Endothelial cell of umbilical vein (primary cell): ENCODE measurements around the gene MMP1. TPM values are rescaled to one million over a fixed set of nuclear protein-coding genes. Genes with fewer than 3 reads are reported as not detected.

ENCODE experiments used
- BruUV-seq: library from RNA; stranded (reverse); fragments of 400-500 nt; replicated peaks from 2 replicates; lab custom pipeline; 2021; lab: Mats Ljungman, UMichigan
- CTCF ChIA-PET: fragments of 300-600, 350-600 bp; sonication (Branson Sonifier 250); formaldehyde crosslinking; loops from one replicate; lab custom pipeline; 2021; ENCODE audit warnings: antibody characterized with exemption, inconsistent platforms; lab: Charles Lee
- POLR2A ChIA-PET: fragments of 300-600, 350-600 bp; sonication (Branson Sonifier 250); formaldehyde crosslinking; loops from one replicate; lab custom pipeline; 2021; ENCODE audit warnings: antibody characterized with exemption, inconsistent platforms; lab: Charles Lee
- DNase-seq: peaks from one replicate; pipeline ENCODE4 v3.0.0-alpha.2; 2011; ENCODE audit warnings: low read depth, low spot score
- FAIRE-seq: peaks from 2 replicates; lab custom pipeline; 2011; peaks lifted over from hg19 to GRCh38; lab: Jason Lieb, UNC
- H2AFZ ChIP-seq: 2 replicates; pipeline ENCODE4 v1.6.0; 2012; ENCODE audit warnings: low read depth, low read length, control low read depth, inconsistent platforms
- H3K27ac ChIP-seq: 2 replicates; pipeline ENCODE4 v1.5.1; 2011; ENCODE audit warnings: low read depth, mild to moderate bottlenecking, control low read depth, low read length, moderate library complexity; ENCODE audit not compliant: insufficient read depth
- H3K27me3 ChIP-seq, 2 experiments: 2 replicates each; pipeline versions ENCODE4 v1.6.0 to v1.6.1; 2011; ENCODE audit warnings: low read length in 2 of 2, mixed read lengths in 1 of 2; ENCODE audit not compliant: control insufficient read depth in 2 of 2, insufficient read depth in 2 of 2
- H3K36me3 ChIP-seq, 2 experiments: 2 replicates in 1 of 2; 3 replicates in 1 of 2; pipeline ENCODE4 v1.5.1; 2011; ENCODE audit warnings: low read length in 2 of 2, mild to moderate bottlenecking in 1 of 2, moderate library complexity in 1 of 2; ENCODE audit not compliant: control insufficient read depth in 2 of 2, insufficient read depth in 2 of 2; ENCODE audit errors: extremely low read depth in 1 of 2
- H3K4me1 ChIP-seq: 3 replicates; pipeline ENCODE4 v1.5.1; 2011; ENCODE audit warnings: mild to moderate bottlenecking, low read length; ENCODE audit not compliant: control insufficient read depth, insufficient read depth; ENCODE audit errors: extremely low read depth
- H3K4me2 ChIP-seq: 2 replicates; pipeline ENCODE4 v1.6.1; 2011; ENCODE audit warnings: low read length, control low read depth, mixed read lengths; ENCODE audit not compliant: insufficient read depth
- H3K4me3 ChIP-seq, 3 experiments: fragments of 200-600 bp in 1 of 3; sonication (generic), shearing (Covaris generic) in 1 of 3; replicated peaks in 1 of 3; 2 replicates each; pipeline ENCODE4 v1.5.1; 2011 to 2016; ENCODE audit warnings: control low read depth in 3 of 3, low read length in 3 of 3, mild to moderate bottlenecking in 2 of 3, inconsistent platforms in 1 of 3, low read depth in 1 of 3, moderate library complexity in 1 of 3; ENCODE audit not compliant: insufficient read depth in 1 of 3
- H3K79me2 ChIP-seq: 2 replicates; pipeline ENCODE4 v1.6.0; 2012; ENCODE audit warnings: low read length, inconsistent platforms; ENCODE audit not compliant: control insufficient read depth, insufficient read depth
- H3K9ac ChIP-seq: replicated peaks from 2 replicates; pipeline ENCODE3; 2011; ENCODE audit warnings: low read length, control low read depth; ENCODE audit not compliant: insufficient read depth; ENCODE audit errors: extremely low read depth
- H3K9me1 ChIP-seq: replicated peaks from 3 replicates; pipeline ENCODE4 v1.6.0; 2011; ENCODE audit warnings: mild to moderate bottlenecking, low read length; ENCODE audit not compliant: control insufficient read depth, insufficient read depth; ENCODE audit errors: extremely low read depth
- H3K9me3 ChIP-seq: replicated peaks from 2 replicates; pipeline ENCODE4 v1.5.1; 2012; ENCODE audit warnings: low read length, inconsistent platforms; ENCODE audit not compliant: control insufficient read depth, insufficient read depth
- H4K20me1 ChIP-seq: replicated peaks from 2 replicates; pipeline ENCODE3; 2011; ENCODE audit warnings: mild to moderate bottlenecking, low read length; ENCODE audit not compliant: control insufficient read depth, insufficient read depth; ENCODE audit errors: extremely low read depth
- EZH2 ChIP-seq: IDR thresholded peaks from 2 replicates; pipeline ENCODE4 v1.6.1; 2012; ENCODE audit warnings: borderline replicate concordance, low read depth, mild to moderate bottlenecking, moderate library complexity, low read length, inconsistent platforms; ENCODE audit not compliant: severe bottlenecking
- GATA2 ChIP-seq: IDR thresholded peaks from 2 replicates; pipeline ENCODE4 v1.7.0; 2011; ENCODE audit warnings: low read depth, mild to moderate bottlenecking, moderate library complexity, mixed read lengths, low read length; ENCODE audit not compliant: insufficient read length, insufficient read depth
- JUN ChIP-seq: IDR thresholded peaks from 2 replicates; pipeline ENCODE4 v1.6.1; 2011; ENCODE audit warnings: borderline replicate concordance, low read depth; ENCODE audit not compliant: insufficient read length, insufficient read depth
- POLR2A ChIP-seq: IDR thresholded peaks from 2 replicates; pipeline ENCODE4 v1.6.1; 2012; ENCODE audit warnings: low read depth, mild to moderate bottlenecking, control low read depth, low read length
- POLR2AphosphoS5 ChIP-seq: IDR thresholded peaks from 2 replicates; pipeline ENCODE4 v1.6.1; 2012; ENCODE audit warnings: low read depth, mild to moderate bottlenecking, control low read depth, low read length, moderate library complexity; ENCODE audit not compliant: insufficient read depth
- dilution Hi-C: fragments of 300-500 bp; cut with MboI; formaldehyde crosslinking; loops from one replicate; pipeline ENCODE4 v1.15.0; 2019; ENCODE audit warnings: low sequenced_read_pairs; ENCODE audit not compliant: extremely low pct_ligation_motif_present
- intact Hi-C: fragments of 100-400 bp; cut with micrococcal nuclease; formaldehyde crosslinking; loops from one replicate; pipeline ENCODE4 v1.10.0; 2022
- polyA plus RNA-seq, 4 experiments: library from polyadenylated mRNA; depleted of rRNA in 3 of 4; stranded (reverse) in 3 of 4; unstranded in 1 of 4; fragments of >200 nt; gene quantifications; 2 replicates each; pipeline versions ENCODE4 v1.2.1 to v1.2.3, GENCODE V29; 2011 to 2012; ENCODE audit warnings: missing spikeins in 1 of 4
- total RNA-seq: library from RNA; stranded (reverse); gene quantifications from 2 replicates; pipeline ENCODE4 v1.2.3, GENCODE V29; 2021
- TF ChIP-seq, protein P1 (sequence below): IDR thresholded peaks from 2 replicates; pipeline ENCODE4 v1.6.1; 2011; ENCODE audit not compliant: insufficient read depth, insufficient read length

MMP1 gene
- total and polyA plus RNA-seq, 2 donors (not counting 3 experiments of a cell fraction or from before 2014, with no cell fraction given) = 1.4 to 1,694 TPM

DNA sequence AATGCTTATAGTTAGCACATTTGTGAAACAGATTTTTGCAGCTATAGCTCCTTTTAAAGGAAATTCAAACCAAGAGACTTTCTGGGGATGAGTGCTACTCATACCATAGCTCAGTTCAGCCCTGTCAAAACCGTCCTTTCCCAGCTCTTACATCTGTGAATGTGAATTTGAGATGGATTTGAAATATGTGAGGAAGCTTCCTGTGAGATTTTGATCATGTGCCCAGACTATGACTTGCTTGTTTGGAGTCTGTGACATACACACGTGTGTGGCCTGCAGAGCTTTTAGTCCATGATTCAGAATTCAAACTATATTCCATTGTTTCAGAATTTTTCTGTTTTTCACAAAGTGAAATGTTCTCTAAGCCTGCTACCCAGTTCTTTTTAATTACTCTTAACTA is 4.4 kb upstream of the MMP1 start:
- TF ChIP-seq, protein P1, sequence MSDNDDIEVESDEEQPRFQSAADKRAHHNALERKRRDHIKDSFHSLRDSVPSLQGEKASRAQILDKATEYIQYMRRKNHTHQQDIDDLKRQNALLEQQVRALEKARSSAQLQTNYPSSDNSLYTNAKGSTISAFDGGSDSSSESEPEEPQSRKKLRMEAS = peak; percentile 46
- peak; percentile 39 for TF ChIP-seq GATA2
- no peak for TF ChIP-seq EZH2
- H3K4me1 ChIP-seq = peaks cover 29% of the 10 kb centered on the region
- H3K9me1 ChIP-seq = no peaks in the 10 kb centered on the region
- no peaks in the 10 kb centered on the region for H4K20me1 ChIP-seq
- no peaks in the 10 kb centered on the region for H3K9me3 ChIP-seq
- DNase-seq (peak; percentile 30), FAIRE-seq (peak; percentile 57)
- no TSS peak for BruUV-seq
- dilution Hi-C loops = no loop called here
- H3K4me3 ChIP-seq = no peak overlapping the region
- peaks cover 3 to 10% of the 10 kb centered on the region in 2 experiments for H3K27me3 ChIP-seq
- H3K27ac ChIP-seq = peak overlapping the region; percentile 39
- H3K79me2 ChIP-seq = peaks cover 3% of the 10 kb centered on the region
- intact Hi-C loops = loop anchor here (1.0 to 10.0 kb wide), 3 partner anchors 9 to 805 kb away; no protein-coding TSS in a partner anchor
- POLR2A ChIA-PET = no interaction called here
- no peak overlapping the region for H3K4me2 ChIP-seq
- CTCF ChIA-PET = interaction anchor here (0.7 to 1.2 kb wide), 7 partner anchors 10 to 173 kb away, joined by 3 to 13 read pairs (median 3); partner anchors contain the start of gene MMP10
- H2AFZ ChIP-seq = no peak overlapping the region
- H3K9ac ChIP-seq = no peak overlapping the region
- no peaks in the 10 kb centered on the region for H3K36me3 ChIP-seq

DNA sequence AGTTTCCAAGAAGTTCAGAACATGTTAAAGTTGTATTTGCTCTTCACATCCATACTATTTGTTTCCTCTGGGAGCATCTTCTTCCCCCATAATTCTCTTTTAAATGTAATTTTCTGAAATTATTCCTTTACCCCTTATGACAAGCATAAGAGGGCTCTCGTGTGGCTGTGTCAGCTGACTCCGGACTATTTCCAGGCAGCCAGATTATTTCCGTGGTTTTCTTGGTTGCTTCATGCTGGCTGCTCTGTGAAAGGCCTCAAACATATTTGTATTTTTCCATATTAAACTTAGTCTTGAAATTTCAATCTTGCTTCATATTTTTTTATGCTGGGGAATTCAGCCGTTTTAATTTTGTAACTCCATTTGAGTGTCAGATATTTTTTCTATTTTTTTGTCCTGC is 2.8 kb upstream of the MMP1 start:
- no TSS peak for BruUV-seq
- Histone ChIP-seq H3K9me1 (no peaks in the 10 kb centered on the region), H3K36me3 (no peaks in the 10 kb centered on the region), H3K4me3 (no peak overlapping the region), H3K9me3 (no peaks in the 10 kb centered on the region), H3K9ac (no peak overlapping the region), H3K27me3 (peaks cover 0 to 7% of the 10 kb centered on the region in 2 experiments), H3K4me1 (peaks cover 29% of the 10 kb centered on the region), H3K79me2 (peaks cover 12% of the 10 kb centered on the region), H2AFZ (no peak overlapping the region), H3K27ac (peak overlapping the region; percentile 87), H3K4me2 (no peak overlapping the region), H4K20me1 (no peaks in the 10 kb centered on the region)
- TF ChIP-seq, protein P1 = no peak
- TF ChIP-seq POLR2A (no peak), POLR2AphosphoS5 (no peak), JUN (no peak)
- CTCF ChIA-PET = interaction anchor here (0.9 kb wide), 2 partner anchors 9 to 67 kb away, joined by 3 read pairs; no protein-coding TSS in a partner anchor
- POLR2A ChIA-PET = no interaction called here
- DNase-seq (no peak), FAIRE-seq (no peak)
- intact Hi-C loops (loop anchor here (1.0 to 10.0 kb wide), 3 partner anchors 196 to 807 kb away; no protein-coding TSS in a partner anchor), dilution Hi-C loops (no loop called here)
